Amniotic stem cell (primary cell): Measurements from ENCODE around the gene ETF1.

ENCODE experiments used
- DNase-seq: peaks from one replicate; lab custom pipeline; 2025; lab: John Stamatoyannopoulos, UW

The ETF1 gene

GRCh38 chr5:138563340-138564118, 20.5 kb upstream of the ETF1 start:
- DNase-seq: no peak

- DNase-seq: no peak
Observed at GRCh38 chr5:138560971-138561370, 17.9 kb upstream of the ETF1 start.

GRCh38 chr5:138559937-138560336, 16.9 kb upstream of the ETF1 start:
- no peak for DNase-seq

GRCh38 chr5:138557677-138558076, 14.6 kb upstream of the ETF1 start:
- DNase-seq: no peak

- DNase-seq: no peak
Observed at GRCh38 chr5:138554143-138554542, 11.1 kb upstream of the ETF1 start.

GRCh38 chr5:138553437-138554095, 10.5 kb upstream of the ETF1 start:
- no peak for DNase-seq

- no peak for DNase-seq
Observed at GRCh38 chr5:138552657-138553056, 9.6 kb upstream of the ETF1 start.

- DNase-seq: no peak
Observed at GRCh38 chr5:138549414-138549813, 6.4 kb upstream of the ETF1 start.

- no peak for DNase-seq
Observed at GRCh38 chr5:138545919-138546562, 3.0 kb upstream of the ETF1 start.

GRCh38 chr5:138544181-138545134, 1.4 kb upstream of the ETF1 start:
- DNase-seq: no peak

- no peak for DNase-seq
Observed at GRCh38 chr5:138543730-138544104, 681 bp upstream of the ETF1 start.

- DNase-seq: no peak
Observed at GRCh38 chr5:138542180-138542955, 668 bp downstream of the ETF1 start.

GRCh38 chr5:138541511-138542179, 1.4 kb downstream of the ETF1 start:
- DNase-seq: no peak

GRCh38 chr5:138539791-138540190, 3.2 kb downstream of the ETF1 start:
- DNase-seq: no peak

- DNase-seq: no peak
Observed at GRCh38 chr5:138538943-138539627, 4.0 kb downstream of the ETF1 start.

- DNase-seq: no peak
Observed at GRCh38 chr5:138536665-138537315, 6.2 kb downstream of the ETF1 start.

GRCh38 chr5:138536215-138536614, 6.8 kb downstream of the ETF1 start:
- DNase-seq: no peak

- DNase-seq: no peak
Observed at GRCh38 chr5:138533973-138534941, 8.8 kb downstream of the ETF1 start.
